ENCODE results near the gene AGAP2.
"Not testable (repeated sequence)": the region's sequence is repeated elsewhere in the genome, so short reads cannot be mapped to it uniquely, and the experiment has no call there.

Gene AGAP2

DNA sequence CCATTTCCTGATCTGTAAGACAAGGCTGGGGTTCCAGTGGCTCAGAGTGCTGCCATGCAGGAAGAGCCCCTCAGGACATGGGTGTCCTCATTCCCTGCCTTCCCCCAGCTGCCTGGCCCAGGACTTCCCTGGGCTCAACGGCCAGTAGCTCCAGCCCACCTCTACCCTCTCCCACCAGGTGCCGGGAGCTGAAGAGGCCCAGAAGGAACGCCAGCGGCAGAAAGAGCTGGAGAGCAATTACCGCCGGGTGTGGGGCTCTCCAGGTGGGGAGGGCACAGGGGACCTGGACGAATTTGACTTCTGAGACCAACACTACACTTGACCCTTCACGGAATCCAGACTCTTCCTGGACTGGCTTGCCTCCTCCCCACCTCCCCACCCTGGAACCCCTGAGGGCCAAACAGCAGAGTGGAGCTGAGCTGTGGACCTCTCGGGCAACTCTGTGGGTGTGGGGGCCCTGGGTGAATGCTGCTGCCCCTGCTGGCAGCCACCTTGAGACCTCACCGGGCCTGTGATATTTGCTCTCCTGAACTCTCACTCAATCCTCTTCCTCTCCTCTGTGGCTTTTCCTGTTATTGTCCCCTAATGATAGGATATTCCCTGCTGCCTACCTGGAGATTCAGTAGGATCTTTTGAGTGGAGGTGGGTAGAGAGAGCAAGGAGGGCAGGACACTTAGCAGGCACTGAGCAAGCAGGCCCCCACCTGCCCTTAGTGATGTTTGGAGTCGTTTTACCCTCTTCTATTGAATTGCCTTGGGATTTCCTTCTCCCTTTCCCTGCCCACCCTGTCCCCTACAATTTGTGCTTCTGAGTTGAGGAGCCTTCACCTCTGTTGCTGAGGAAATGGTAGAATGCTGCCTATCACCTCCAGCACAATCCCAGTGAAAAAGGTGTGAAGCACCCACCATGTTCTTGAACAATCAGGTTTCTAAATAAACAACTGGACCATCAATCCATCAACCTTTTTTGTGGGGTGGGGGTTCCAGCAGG lies 17.6 kb downstream of the AGAP2 start:
- DNase-seq: no peak

DNA sequence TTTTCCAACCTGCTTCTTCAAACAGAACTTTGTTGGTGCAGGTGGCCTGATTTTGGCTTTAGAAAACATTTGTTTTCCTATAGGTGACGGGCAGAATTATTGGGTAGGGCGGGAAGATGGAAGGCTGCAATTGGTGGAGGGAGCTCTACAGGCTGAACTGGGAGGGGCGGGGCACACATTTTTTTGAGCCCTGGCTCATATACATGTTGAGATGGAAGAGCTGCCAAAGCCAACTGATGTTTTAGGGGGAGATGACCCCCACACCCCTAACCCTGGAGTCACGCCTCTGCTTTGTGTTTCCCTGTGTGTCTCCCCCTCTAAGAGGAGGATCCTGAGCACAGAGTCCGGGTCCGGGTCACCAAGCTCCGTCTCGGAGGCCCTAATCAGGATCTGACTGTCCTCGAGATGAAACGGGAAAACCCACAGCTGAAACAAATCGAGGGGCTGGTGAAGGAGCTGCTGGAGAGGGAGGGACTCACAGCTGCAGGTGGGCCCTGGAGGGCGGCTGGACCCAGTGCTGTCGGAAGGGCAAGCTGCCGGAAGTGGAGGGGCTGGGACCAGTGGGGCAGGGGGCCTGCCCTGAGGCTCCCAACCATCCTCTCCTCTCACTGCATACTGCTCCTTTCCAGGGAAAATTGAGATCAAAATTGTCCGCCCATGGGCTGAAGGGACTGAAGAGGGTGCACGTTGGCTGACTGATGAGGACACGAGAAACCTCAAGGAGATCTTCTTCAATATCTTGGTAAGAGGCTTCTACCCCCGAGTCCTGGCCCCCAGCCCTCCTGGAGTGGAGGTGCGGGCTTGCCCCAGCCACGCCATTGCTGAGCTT lies 18.6 kb downstream of the AGAP2 start:
- no peak for DNase-seq

DNA sequence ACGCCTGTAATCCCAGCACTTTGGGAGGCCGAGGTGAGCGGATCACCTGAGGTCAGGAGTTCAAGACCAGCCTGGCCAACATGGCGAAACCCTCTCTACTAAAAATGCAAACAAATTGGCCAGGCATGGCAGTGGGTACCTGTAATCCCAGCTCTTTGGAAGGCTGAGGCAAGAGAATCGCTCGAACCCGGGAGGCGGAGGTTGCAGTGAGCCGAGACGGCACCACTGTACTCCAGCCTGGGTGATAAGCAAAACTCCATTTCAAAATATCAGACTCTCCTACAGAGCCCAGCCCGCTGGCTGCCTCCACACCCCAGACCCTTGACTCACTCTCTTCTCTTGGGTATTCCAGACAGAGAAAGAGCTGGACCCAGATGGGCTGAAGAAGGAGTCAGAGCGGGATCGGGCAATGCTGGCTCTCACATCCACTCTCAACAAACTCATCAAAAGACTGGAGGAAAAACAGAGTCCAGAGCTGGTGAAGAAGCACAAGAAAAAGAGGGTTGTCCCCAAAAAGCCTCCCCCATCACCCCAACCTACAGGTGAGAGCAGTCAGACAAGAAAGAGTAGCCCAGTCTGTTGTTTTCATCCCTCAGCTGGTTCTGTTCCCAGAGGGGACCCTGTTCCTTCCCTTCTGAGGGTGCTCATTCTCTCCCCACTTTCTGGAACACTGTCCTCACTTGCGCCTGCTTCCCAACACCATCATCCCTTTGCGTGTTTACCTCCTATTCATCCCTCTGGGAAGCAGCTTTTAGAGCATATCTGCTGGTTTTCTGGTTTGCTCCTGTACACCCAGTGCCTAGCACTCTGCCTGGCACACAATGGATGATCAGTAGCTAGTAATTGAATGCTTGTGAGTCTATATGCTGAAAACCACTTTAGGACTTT lies 19.7 kb downstream of the AGAP2 start:
- no peak for DNase-seq

DNA sequence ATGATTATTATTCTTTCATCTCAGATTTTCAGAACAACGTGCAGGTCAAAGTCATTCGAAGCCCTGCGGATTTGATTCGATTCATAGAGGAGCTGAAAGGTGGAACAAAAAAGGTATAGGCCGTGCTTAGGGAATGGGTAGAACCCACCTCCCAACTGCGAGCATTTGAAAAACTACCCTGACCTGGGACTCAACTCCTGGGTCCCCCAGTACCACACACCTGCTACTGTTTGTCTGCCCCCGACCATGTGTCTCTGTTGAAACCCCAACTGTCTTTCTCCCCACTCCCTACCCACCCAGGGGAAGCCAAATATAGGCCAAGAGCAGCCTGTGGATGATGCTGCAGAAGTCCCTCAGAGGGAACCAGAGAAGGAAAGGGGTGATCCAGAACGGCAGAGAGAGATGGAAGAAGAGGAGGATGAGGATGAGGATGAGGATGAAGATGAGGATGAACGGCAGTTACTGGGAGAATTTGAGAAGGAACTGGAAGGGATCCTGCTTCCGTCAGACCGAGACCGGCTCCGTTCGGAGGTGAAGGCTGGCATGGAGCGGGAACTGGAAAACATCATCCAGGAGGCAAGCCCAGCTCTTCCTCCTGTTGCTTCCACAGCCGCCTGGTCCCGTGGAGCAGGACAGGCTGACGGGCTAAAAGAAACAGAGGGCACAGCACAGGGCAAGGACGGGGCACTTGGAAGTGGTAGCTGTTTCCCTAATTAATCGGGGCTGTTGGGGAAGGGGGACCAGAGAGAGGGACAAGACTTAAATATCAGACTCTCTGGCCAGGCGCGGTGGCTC lies 20.5 kb downstream of the AGAP2 start:
- no peak for DNase-seq

DNA sequence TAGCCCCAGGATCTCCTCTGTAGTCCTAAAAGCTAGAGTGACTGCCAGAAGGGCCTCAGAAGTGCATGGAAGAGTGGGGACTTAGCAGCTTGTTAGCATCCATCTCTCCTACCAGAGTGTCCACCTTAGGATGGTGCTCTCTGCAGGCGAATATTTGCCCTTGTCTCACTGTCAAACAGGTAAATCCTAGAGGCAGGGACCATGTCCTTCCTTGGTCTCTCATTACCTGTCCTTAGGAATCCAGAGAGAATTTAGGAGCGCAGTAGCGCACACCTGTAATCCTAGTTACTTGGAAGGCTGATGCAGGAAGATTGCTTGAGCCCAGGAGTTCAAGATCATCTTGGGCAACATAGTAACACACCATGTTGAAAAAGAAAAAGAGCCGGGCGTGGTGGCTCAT lies 21.4 kb downstream of the AGAP2 start:
- DNase-seq: no peak

DNA sequence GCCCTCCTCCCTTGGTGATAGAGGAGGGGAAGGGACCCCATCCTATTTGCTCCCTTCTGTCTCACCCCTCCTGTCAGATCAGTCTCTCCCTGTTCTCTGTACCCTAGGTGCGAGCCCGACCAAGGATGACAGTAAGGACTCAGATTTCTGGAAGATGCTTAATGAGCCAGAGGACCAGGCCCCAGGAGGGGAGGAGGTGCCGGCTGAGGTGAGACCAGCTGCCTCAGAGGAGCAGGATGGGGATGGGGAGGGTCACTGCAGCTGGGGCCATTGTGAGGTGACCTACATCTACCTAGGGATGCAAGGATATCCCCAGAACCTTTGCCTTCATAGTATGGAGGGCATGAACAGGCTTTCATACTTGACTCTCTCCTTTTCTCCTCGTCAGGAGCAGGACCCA lies 22.2 kb downstream of the AGAP2 start:
- no peak for DNase-seq

DNA sequence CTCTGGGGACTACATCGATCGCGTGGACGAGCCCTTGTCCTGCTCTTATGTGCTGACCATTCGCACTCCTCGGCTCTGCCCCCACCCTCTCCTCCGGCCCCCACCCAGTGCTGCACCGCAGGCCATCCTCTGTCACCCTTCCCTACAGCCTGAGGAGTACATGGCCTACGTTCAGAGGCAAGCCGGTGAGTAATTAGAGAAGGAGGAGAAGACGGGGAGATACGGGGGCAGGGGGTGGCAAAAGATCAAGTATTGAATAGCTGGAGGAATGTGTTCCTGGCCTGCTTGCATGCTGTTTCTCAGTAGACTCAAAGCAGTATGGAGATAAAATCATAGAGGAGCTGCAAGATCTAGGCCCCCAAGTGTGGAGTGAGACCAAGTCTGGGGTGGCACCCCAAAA lies 22.8 kb downstream of the AGAP2 start:
- DNase-seq: no peak

DNA sequence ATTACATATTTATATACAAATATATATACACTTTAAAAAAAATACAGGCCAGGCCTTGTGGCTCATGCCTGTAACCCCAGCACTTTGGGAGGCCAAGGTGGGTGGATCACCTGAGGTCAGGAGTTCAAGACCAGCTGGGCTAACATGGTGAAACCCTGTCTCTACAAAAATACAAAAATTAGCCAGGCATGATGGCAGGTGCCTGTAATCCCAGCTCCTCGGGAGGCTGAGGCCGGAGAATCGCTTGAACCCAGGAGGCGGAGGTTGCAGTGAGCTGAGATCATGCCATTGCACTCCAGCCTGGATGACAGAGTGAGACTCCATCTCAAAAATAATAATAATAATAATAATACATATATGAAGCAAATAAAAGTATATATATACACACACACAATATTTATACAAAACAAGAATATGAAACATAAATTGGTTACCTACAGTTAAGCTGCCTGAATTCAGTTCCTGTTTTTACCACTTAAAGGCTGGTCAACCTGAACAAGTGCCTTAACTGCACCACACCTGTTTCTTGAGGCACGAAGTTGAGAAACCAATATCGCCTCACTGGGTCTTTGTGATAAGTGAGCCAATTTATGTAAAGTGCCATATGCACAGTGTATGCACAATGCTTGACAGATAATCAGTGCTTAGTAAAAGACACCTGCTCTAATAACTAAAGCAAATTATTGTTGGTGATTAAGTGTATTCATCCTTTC lies 23.4 kb downstream of the AGAP2 start:
- DNase-seq: not testable (repeated sequence)

DNA sequence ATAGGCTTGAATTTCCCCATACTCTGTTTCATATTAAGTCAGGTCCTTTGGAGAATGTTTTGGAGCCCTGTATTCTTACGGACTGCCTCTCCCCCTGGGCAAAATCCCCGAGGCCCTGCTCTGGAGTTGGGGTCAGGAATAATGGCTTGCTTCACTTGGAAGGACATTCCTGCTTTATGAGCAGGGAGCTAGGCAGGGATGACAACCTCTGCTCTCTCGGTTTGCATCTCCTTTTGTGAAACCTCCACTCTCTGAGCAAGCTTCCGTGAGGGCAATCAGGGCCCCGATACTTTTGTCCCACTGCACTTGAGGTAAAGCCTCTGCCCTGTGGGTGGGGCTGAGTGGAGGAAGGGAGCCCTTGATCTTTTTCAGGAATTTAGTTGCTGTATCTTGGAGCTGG lies 25.3 kb downstream of the AGAP2 start:
- DNase-seq: no peak

DNA sequence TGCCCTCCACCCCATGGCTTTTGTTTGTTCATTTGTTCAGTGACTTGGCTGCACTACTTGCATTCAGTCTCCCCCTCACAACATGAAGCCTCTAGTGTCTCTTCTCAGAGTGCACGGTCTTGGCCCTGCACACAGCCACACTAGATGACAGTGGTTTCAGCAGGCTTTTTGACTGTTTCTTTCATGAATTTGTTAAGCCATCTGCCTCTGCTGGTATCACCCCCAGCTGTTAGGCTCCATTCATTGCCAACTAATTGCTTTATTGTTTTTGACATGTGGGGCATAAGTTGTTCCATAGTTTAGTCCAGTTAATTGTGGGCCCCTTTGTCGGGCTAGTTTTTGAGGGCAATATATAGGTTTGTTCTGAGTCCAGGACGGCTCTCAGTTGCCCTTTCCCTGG lies 25.8 kb downstream of the AGAP2 start:
- DNase-seq: no peak

DNA sequence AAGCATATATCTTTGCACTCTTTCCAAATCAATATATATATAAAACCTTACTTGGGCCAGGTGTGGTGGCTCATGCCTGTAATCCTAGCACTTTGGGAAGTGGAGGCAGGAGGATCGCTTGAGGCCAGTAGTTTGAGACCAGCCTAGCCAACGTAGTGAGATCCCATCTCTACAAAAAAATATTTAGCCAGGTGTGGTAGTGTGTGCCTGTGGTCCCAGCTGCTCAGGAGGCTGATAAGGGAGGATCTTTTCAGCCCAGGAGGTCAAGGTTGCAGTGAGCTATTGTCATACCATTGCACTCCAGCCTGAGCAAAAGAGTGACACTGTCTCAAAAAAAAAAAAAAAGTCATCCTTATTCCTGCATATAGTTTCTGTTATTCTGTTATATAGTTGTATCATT lies 30.2 kb downstream of the AGAP2 start:
- DNase-seq: no peak

DNA sequence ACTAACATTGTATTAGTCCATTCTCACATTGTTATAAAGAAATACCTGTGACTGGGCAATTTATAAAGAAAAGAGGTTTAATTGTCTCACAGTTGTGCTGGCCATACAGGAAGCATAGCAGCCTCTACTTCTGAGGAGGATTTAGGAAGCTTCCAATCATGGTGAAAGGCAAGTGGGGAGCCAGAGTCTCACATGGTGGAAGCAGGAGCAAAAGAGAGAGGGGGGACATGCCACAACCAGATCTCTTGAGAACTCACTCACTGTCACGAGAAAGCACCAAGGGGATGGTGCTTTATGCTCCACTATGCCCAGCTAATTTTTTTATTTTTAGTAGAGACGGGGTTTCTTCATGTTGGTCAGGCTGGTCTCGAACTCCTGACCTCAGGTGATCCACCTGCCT lies 31.3 kb downstream of the AGAP2 start:
- DNase-seq: no peak

DNA sequence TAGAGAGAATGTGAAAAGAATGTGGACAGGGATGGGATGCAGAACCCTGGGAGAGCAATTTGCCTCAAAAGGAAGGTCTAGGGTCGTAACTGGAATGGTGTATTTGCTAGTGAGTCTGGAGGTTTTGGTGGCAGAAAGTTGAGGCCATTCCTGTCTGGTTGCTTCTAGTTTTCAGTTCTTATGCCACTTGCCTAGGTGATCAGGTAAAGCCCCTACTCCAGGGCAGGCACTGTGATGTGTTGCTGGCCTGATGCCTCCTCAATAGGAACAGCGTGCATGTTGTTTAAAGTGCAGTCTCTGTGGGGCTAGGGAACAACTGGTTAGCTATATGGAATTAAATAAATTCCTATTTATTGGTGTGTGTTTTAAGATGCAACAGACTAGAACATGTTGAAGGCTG lies 38.2 kb downstream of the AGAP2 start:
- DNase-seq: no peak

DNA sequence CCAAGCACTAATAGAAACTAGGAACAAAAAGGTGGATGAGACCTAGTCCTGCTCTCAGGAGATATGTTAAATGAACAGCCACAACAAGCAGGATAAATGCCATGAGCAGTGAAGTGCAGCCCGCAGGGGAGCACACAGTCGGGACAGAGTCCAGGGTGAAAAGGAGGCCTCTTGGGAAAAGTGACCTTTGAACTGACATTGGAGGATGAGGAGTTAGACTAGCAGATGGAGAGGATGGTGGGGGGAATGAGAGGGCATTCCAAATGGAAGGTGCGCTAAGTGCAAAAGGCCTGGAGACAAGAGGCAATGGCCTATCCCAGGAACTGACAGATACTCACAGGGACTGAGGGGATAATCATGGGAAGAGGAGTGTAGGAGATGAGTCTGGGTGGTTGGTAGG lies 40.1 kb downstream of the AGAP2 start:
- no peak for DNase-seq

DNA sequence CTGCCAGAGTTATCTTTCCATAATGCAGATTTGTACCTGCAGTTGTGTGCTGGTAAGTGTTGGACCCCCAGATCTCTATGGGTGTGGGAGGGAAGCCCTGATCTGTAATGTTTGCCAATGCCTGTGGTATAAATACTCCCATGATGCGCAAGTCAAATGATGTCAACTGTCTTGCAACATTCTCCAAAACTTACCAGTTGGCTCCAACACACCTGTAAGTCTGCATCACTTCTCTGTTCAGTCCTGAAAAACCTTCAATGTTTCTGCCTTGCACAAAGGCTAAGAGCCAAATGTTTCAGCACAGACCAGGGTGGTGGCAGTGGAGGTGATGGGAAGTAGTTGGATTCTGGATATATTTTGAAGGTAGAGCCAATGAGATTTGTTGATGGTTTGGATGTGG lies 41.5 kb downstream of the AGAP2 start:
- DNase-seq: no peak

DNA sequence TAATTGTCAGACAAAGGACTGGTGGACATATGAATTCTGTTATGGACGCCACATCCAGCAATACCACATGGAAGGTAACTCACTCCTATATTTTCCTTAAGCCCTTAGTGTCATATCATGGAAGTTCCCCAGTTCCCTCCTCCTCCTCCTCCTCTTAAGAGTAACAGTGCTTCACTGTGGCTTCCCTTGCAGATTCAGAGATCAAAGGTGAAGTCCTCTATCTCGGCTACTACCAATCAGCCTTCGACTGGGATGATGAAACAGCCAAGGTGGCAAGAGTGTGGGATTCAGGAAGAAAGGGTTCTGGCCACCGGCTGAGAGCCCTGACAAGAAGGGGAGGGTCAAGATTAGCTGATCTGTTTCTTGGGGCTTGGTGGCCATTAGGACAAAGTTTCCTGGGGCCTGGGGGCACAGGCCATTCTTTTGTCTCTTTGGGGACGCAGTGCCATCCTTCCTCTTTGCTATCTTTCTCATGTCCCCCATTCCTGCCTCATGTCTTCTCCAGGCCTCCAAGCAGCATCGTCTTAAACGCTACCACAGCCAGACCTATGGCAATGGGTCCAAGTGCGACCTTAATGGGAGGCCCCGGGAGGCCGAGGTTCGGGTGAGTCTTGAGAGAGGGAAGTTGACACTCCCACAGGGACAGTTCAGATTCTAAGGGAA lies 42.6 kb downstream of the AGAP2 start:
- no peak for DNase-seq

DNA sequence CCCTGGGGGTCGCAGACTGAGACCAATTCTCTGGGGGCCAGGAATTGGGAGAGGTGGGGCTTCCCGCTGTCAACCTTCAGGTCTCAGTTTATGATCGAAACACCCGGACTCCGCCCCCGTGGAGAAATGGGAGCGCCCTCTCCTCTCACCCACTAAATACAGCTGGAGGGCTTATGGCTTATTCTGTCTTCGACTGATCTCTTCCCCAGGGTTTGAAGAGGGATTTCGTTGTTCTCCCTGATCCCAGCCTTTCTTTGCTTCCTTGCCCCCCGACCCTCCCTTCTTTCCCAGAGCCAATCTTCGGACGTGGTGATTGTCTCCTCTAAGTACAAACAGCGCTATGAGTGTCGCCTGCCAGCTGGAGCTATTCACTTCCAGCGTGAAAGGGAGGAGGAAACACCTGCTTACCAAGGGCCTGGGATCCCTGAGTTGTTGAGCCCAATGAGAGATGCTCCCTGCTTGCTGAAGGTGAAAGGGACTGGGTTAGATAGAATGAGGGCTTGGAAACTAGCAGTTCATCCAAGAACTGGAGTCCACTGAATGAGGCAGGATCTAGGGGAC lies 44.0 kb downstream of the AGAP2 start:
- no peak for DNase-seq

DNA sequence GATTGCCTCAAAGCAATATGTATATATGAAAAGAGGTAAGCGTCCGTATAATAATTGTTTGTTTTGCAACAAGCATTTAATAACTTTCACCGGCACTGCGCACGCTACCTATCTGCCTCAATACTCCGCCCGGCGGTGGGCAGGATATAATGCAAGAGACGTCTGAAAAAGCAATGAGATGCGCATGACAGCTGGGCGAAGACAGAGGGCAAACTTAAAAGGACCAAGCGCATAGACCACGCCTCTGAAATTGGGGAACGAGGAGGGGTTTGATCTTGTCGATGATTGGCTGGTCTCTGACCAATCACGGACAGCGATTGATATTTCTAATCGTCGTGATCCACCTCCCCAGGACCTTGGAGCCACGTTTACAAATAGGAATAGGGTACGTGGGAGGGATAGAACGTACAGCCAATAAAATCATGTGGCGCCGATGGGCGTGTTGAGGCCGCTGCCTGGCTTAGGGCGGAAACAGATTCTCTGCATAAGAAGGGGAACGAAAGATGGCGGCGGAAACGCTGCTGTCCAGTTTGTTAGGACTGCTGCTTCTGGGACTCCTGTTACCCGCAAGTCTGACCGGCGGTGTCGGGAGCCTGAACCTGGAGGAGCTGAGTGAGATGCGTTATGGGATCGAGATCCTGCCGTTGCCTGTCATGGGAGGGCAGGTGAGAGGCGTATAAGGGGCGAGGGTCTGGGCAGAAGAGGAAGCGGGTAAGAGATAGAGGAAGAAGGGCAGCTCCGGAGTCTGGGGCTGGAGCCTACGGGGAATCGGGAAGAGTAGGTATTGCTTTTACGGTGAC lies 44.7 kb downstream of the AGAP2 start, which contains the start of gene OS9:
OS9 (plus strand) TSS at position 474 of the 800 bp plus-strand sequence; CDS start at position 504, 30 bp downstream.
- peak; percentile 100 for DNase-seq

DNA sequence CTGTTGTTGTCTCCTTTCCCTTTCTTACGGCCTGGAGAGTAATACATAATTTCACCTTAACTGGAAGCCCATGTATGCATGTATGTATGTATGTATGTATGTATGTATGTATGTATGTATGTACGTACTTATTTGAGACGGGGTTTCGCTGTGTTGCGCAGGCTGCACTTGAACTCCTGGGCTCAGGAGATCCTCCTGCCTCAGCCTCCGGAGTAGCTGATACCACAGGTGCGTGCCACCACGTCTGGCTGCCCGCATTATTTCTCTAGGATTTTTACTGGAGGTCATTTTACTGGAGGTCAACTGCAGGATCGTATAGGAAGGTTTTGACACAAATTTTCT lies 45.3 kb downstream of the AGAP2 start:
- DNase-seq: no peak

DNA sequence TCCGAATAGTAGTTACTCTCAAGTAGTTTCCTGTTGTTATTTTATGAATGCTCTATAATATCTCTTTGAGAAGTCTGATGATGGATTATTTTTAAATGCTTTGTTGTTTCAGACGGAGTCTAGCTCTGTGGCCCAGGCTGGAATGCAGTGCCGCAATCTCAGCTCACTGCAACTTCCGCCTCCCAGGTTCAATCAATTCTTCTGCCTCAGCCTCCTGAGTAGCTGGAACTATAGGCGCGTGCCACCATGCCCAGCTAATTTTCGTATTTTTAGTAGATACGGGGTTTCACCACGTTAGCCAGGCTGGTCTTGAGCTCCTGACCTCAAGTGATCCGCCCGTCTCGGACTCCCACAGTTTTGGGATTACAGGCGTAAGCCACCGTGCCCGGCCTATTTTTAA lies 46.0 kb downstream of the AGAP2 start:
- DNase-seq: no peak

Measured in CD4-positive, alpha-beta T cell treated with Interleukin-21 for 1 hour (primary cell).